ENCODE measurements around the gene MAN2B2. TPM values are rescaled to one million over a fixed set of nuclear protein-coding genes. Genes with fewer than 3 reads are reported as not detected.

MAN2B2 gene
- total and polyA plus RNA-seq, 2 of the 4 experiments (the other 2 are of a cell fraction) = 13.4 to 34.1 TPM

DNA sequence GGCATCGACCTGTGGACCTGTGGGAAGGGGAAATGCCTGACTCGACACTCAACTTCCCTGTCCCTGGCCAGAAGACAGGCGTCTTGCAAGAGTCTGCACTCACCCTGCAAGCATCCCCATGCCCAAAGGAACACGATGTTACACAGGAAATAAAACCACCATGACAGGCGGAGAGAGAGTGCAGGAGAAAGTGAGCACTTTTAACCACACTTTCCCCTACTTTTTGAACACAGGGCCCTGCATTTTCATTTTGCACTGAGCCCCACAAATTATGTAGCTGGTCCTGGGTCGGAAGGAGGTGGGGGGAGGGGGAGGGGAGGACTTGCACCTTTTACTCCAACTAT lies 13.8 kb upstream of the MAN2B2 start:
- H3K27ac ChIP-seq (ENCODE audit: insufficient read depth, low read length) = no peak overlapping the region
- no peak overlapping the region for H4K5ac ChIP-seq (ENCODE audit: low read depth, low read length)
- no CpG with 5 or more reads among the region's 6 CpGs for WGBS, 2 experiments (ENCODE audit: extremely low coverage in 2 of 2, insufficient read length in 1 of 2)
- no peaks in the 10 kb centered on the region for H3K79me1 ChIP-seq (ENCODE audit: low read depth in 1 of 2, low read length in 2 of 2)
- no peaks in the 10 kb centered on the region for H3K9me1 ChIP-seq (ENCODE audit: insufficient read depth, low read length)
- peaks cover 4% of the 10 kb centered on the region for H3K9me3 ChIP-seq (ENCODE audit: control insufficient read depth, insufficient read depth, low read length)
- BruUV-seq (replicated peaks) = no TSS peak
- H3K4me1 ChIP-seq (ENCODE audit: control insufficient read depth, insufficient read depth, low read length) = peaks cover 3% of the 10 kb centered on the region; the same call in 1 of the 2 replicates
- H3K23ac ChIP-seq (ENCODE audit: low read depth, low read length) = no peak overlapping the region
- peaks cover 81% of the 10 kb centered on the region for H3K27me3 ChIP-seq (ENCODE audit: control insufficient read depth, insufficient read depth, low read length)
- H2AFZ ChIP-seq (replicated peaks; ENCODE audit: low read length, poor library complexity) = no peak overlapping the region
- no peak overlapping the region for H2AK5ac ChIP-seq (ENCODE audit: low read depth, low read length)
- no peaks in the 10 kb centered on the region for H3K36me3 ChIP-seq (ENCODE audit: control insufficient read depth, insufficient read depth, low read length)
- no peak overlapping the region for H2BK15ac ChIP-seq (ENCODE audit: low read depth, low read length)
- no peak overlapping the region for H3K18ac ChIP-seq (ENCODE audit: low read depth, low read length)
- H4K20me1 ChIP-seq (ENCODE audit: insufficient read depth, low read length) = no peaks in the 10 kb centered on the region; the same call in 1 of the 2 replicates
- intact Hi-C loops (cut with micrococcal nuclease) = no loop called here
- DNase-seq = no peak
- no peak overlapping the region for H2BK20ac ChIP-seq (ENCODE audit: low read depth, low read length)
- no peak overlapping the region for H3K4me3 ChIP-seq (ENCODE audit: insufficient read depth, low read depth, low read length)
- H4K8ac ChIP-seq (ENCODE audit: low read depth in 2 of 2, low read length in 2 of 2) = no peak overlapping the region
- H3K9ac ChIP-seq (ENCODE audit: low read depth, low read length) = no peak overlapping the region
- H4K91ac ChIP-seq (ENCODE audit: insufficient read depth, low read depth, low read length) = no peak overlapping the region
- ATAC-seq (ENCODE audit: low read depth) = no peak
- in situ Hi-C loops (cut with MboI; ENCODE audit: low sequenced_read_pairs) = no loop called here
- TF ChIP-seq, protein P1, sequence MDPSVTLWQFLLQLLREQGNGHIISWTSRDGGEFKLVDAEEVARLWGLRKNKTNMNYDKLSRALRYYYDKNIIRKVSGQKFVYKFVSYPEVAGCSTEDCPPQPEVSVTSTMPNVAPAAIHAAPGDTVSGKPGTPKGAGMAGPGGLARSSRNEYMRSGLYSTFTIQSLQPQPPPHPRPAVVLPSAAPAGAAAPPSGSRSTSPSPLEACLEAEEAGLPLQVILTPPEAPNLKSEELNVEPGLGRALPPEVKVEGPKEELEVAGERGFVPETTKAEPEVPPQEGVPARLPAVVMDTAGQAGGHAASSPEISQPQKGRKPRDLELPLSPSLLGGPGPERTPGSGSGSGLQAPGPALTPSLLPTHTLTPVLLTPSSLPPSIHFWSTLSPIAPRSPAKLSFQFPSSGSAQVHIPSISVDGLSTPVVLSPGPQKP (IDR thresholded peaks at IDR 0.05; ENCODE audit: borderline replicate concordance, low read depth, low read length) = no peak
- TF ChIP-seq MXI1 (IDR thresholded peaks at IDR 0.05; ENCODE audit: borderline replicate concordance, low read depth, low read length) (no peak), RCOR1 (IDR thresholded peaks at IDR 0.05; ENCODE audit: insufficient replicate concordance, low read length) (no peak), CHD1 (IDR thresholded peaks at IDR 0.05; ENCODE audit: low read depth, low read length) (no peak), SMC3 (IDR thresholded peaks at IDR 0.05; ENCODE audit: low read depth, low read length) (no peak)
- TF ChIP-seq, protein P2, sequence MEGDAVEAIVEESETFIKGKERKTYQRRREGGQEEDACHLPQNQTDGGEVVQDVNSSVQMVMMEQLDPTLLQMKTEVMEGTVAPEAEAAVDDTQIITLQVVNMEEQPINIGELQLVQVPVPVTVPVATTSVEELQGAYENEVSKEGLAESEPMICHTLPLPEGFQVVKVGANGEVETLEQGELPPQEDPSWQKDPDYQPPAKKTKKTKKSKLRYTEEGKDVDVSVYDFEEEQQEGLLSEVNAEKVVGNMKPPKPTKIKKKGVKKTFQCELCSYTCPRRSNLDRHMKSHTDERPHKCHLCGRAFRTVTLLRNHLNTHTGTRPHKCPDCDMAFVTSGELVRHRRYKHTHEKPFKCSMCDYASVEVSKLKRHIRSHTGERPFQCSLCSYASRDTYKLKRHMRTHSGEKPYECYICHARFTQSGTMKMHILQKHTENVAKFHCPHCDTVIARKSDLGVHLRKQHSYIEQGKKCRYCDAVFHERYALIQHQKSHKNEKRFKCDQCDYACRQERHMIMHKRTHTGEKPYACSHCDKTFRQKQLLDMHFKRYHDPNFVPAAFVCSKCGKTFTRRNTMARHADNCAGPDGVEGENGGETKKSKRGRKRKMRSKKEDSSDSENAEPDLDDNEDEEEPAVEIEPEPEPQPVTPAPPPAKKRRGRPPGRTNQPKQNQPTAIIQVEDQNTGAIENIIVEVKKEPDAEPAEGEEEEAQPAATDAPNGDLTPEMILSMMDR (conservative IDR thresholded peaks at IDR 0.05; ENCODE audit: low read depth, low read length) = no peak
- H3K56ac ChIP-seq (ENCODE audit: extremely low read depth, insufficient read depth, low read length) = no peak overlapping the region
- dilution Hi-C loops (cut with HindIII; ENCODE audit: low sequenced_read_pairs, unreplicated experiment) = no loop called here
- H3K4me2 ChIP-seq (ENCODE audit: low read depth, low read length) = no peak overlapping the region
- POLR2A ChIA-PET (ENCODE audit: unreplicated experiment) = no interaction called here
- H2BK5ac ChIP-seq (ENCODE audit: low read depth, low read length, poor library complexity, severe bottlenecking) = no peak overlapping the region
- H2BK120ac ChIP-seq (ENCODE audit: low read depth, low read length) = no peak overlapping the region
- no peak overlapping the region for H3K4ac ChIP-seq (ENCODE audit: low read depth, low read length)
- no peak overlapping the region for H3K14ac ChIP-seq (replicated peaks; ENCODE audit: low read depth, low read length)
- no peak overlapping the region for H2AK9ac ChIP-seq (replicated peaks; ENCODE audit: low read depth, low read length, poor library complexity)
- CTCF ChIA-PET = interaction anchor here (2.3 kb wide), 1 partner anchor 15 kb away, joined by 10 read pairs; no protein-coding TSS in a partner anchor

All from IMR-90 (cell line).